Neuron (in vitro differentiated cells): ENCODE data around the gene GNAT1.

Source experiments
- H2AFZ ChIP-seq: one replicate; pipeline ENCODE4 v1.6.1; 2013; ENCODE audit warnings: low read depth, mild to moderate bottlenecking, inconsistent platforms, low read length, moderate library complexity
- H3K27me3 ChIP-seq: one replicate; pipeline ENCODE4 v1.6.1; 2013; ENCODE audit warnings: low read length; ENCODE audit not compliant: insufficient read depth
- H3K36me3 ChIP-seq: one replicate; pipeline ENCODE4 v1.6.1; 2013; ENCODE audit warnings: low read length; ENCODE audit not compliant: insufficient read depth
- H3K4me1 ChIP-seq: one replicate; pipeline ENCODE4 v1.6.1; 2013; ENCODE audit warnings: low read length; ENCODE audit not compliant: insufficient read depth
- H3K4me3 ChIP-seq: 2 replicates; pipeline ENCODE4 v1.5.1; 2013; ENCODE audit warnings: mild to moderate bottlenecking, low read length, moderate library complexity
- H3K9me3 ChIP-seq: one replicate; pipeline ENCODE4 v1.6.1; 2013; ENCODE audit warnings: low read length

The GNAT1 gene

DNA sequence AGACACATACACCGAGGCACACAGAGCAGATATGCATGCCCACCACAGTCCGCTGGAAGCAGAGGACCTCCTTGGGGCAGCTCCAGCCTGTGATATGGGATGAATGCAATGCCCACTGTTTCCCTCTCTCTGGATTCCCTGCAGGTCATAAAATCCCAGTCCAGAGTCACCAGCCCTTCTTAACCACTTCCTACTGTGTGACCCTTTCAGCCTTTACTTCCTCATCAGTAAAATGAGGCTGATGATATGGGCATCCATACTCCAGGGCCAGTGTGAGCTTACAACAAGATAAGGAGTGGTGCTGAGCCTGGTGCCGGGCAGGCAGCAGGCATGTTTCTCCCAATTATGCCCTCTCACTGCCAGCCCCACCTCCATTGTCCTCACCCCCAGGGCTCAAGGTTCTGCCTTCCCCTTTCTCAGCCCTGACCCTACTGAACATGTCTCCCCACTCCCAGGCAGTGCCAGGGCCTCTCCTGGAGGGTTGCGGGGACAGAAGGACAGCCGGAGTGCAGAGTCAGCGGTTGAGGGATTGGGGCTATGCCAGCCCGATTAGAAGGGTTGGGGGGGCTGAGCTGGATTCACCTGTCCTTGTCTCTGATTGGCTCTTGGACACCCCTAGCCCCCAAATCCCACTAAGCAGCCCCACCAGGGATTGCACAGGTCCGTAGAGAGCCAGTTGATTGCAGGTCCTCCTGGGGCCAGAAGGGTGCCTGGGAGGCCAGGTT lies at the start of gene GNAT1:
Gene GNAT1 (plus strand): TSS at position 675 of the 725 bp plus-strand sequence. CDS start 116 bp downstream, outside the sequence.
- Histone ChIP-seq H3K36me3 (no peaks in the 10 kb centered on the region), H3K4me3 (no peak within 1 kb of the TSS), H2AFZ (no peak within 1 kb of the TSS), H3K4me1 (no peaks in the 10 kb centered on the region), H3K27me3 (peaks cover 17% of the 10 kb centered on the region), H3K9me3 (no peaks in the 10 kb centered on the region)

DNA sequence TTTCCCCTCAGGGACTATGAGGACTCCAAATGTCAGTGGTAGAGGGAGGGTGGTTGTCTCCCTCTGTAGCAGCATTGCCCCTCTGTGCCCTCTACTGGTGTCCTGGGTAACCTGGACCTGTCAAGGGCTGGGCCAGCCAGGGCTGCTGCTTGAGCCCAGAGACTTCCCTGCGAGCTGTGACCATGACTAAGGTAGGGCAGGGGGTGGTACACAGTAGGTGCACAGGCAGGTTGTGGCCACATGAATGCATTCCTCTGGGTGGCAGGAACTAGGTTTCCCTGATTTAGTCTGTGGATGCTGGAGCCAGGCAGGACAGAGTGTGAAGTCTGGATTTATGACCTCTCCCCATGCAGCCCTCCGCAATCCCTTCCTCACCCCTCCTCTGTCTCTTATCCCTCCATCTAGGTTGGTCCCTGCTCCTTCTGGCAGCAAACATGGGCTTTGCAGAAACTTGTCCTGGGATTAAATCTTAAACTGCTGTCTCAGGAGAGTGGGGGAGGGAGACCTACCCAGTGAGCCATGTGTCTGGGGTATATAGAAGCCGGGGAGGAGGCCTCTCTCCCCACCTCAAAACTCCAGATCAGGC lies 45.0 kb upstream of the GNAT1 start:
- Histone ChIP-seq H3K4me3 (no peak overlapping the region), H3K9me3 (no peaks in the 10 kb centered on the region), H3K27me3 (peaks cover 18% of the 10 kb centered on the region), H3K36me3 (no peaks in the 10 kb centered on the region), H2AFZ (no peak overlapping the region), H3K4me1 (no peaks in the 10 kb centered on the region)

DNA sequence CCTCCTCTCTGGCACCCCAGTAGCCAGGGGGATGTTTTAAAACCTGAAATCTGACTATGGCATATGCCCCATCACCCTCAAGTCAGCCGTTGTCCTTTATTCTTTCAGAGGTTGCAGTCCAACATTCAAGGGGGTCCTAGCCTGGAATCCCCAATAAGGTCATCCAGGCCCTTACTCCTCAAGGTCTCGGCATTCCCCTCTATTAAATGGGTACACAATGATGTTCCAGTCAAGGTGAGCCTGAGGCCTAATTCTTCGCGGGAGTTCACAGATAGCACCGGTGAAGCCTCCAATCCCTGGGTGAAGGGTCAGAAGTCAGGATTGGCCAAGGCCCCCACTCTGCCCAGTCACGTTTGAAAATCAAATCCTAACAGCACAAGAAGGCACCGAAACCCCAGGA lies 44.4 kb upstream of the GNAT1 start:
- Histone ChIP-seq H3K36me3 (no peaks in the 10 kb centered on the region), H3K27me3 (peaks cover 23% of the 10 kb centered on the region), H3K4me3 (no peak overlapping the region), H2AFZ (no peak overlapping the region), H3K9me3 (no peaks in the 10 kb centered on the region), H3K4me1 (no peaks in the 10 kb centered on the region)

DNA sequence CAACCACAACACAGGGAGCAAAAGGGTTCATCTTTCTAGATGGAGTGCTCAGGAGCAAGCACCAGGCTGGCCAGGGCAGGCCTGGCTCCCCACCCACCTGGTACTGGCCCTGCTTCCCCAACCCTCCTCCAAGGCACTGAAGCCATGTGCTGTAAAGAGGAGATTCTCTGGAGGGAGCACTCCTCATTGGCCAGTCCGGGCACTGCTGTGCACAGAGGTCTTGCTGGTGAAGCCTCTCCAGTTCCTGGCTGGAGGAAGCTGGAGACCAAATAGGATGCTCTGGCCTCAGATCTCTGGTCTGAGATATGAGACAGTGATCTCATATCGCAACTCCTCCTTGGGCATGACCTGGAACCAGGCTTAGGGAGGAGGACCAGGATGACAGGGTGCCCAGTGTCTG lies 44.0 kb upstream of the GNAT1 start:
- peaks cover 27% of the 10 kb centered on the region for H3K27me3 ChIP-seq
- no peaks in the 10 kb centered on the region for H3K9me3 ChIP-seq
- no peaks in the 10 kb centered on the region for H3K4me1 ChIP-seq
- no peak overlapping the region for H2AFZ ChIP-seq
- no peak overlapping the region for H3K4me3 ChIP-seq
- H3K36me3 ChIP-seq: no peaks in the 10 kb centered on the region

DNA sequence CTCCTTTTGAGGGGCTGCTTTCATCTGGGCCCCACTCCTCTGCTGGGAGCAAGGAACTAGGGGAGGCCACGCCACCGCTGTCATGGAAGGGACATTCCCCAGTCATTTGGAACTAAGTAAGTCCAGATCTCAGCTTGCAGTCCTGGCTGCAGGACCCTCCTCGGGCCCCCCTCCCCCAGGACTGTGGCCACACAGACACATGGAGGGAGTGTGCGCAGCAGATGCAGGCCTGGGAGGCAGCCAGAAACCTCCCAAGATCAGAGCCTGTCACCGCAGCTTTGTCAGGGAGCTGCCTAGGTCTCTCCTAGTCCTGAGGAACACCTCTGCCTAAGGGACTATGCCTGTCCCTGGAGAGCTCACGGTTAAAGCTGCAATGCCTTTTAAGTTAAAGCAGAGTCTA lies 43.5 kb upstream of the GNAT1 start:
- peaks cover 28% of the 10 kb centered on the region for H3K27me3 ChIP-seq
- H3K36me3 ChIP-seq: no peaks in the 10 kb centered on the region
- H3K4me3 ChIP-seq: no peak overlapping the region
- no peak overlapping the region for H2AFZ ChIP-seq
- H3K4me1 ChIP-seq: no peaks in the 10 kb centered on the region
- no peaks in the 10 kb centered on the region for H3K9me3 ChIP-seq

DNA sequence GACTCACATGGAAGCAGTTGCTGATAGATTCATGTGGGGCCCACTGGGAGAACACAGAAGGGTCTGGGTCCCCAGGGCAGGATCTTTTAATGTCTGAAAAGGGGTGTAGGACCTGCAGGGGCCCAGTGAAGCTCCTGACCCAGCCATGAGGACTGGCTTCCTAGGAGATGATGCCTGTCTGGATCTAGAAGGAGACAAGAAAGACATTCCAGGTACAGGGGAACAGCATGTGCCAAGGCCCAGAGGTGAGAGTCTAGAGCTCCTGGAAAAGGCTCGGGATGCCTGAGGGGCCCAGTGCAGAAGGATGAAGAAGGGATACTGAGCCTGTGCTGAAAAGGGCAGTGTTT lies 41.0 kb upstream of the GNAT1 start:
- Histone ChIP-seq H3K27me3 (peaks cover 47% of the 10 kb centered on the region), H3K9me3 (no peaks in the 10 kb centered on the region), H2AFZ (no peak overlapping the region), H3K4me1 (no peaks in the 10 kb centered on the region), H3K4me3 (no peak overlapping the region), H3K36me3 (no peaks in the 10 kb centered on the region)

DNA sequence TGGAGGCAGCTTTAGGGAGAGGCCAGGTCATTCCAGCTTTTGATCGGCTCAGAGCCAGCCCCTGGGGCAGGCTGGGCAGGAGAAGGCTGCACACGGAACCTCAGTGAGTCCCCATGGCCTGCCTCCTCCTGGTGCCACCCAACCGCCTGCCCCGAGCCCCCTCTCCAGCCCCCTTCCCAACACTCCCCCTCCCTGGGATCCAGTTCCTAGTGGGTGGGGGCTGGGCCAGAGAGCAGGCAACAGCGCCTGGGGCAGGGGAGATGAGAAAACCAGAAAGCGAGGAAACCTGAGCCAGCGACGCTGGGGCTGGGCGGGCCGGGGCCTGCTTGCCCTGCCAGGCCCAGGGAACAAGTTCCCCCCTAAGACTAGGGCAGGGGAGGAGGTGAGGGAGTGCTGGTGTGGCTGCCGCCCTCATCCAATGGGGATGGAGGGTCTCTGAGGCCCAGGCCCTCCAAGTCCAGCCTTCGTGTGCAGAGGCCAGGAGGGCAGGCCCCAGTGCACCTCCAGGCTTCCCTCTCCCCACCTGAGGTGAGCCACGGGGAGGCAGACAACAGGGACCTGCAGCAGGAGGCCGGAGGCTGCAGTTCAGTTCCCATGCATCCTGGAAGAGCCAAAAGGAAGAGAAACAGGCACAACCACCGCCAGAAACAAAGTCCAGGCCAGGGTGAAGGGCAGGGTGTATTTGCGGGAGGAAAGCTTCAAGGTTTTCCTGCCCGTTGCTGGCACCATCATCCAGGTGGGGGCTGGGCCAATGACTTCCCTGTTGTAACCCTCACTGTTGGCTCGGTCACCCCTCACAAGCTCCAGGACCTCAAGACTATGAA lies 40.3 kb upstream of the GNAT1 start:
- Histone ChIP-seq H3K4me3 (no peak overlapping the region), H3K4me1 (peaks cover 5% of the 10 kb centered on the region), H2AFZ (no peak overlapping the region), H3K9me3 (no peaks in the 10 kb centered on the region), H3K36me3 (no peaks in the 10 kb centered on the region), H3K27me3 (peaks cover 54% of the 10 kb centered on the region)

DNA sequence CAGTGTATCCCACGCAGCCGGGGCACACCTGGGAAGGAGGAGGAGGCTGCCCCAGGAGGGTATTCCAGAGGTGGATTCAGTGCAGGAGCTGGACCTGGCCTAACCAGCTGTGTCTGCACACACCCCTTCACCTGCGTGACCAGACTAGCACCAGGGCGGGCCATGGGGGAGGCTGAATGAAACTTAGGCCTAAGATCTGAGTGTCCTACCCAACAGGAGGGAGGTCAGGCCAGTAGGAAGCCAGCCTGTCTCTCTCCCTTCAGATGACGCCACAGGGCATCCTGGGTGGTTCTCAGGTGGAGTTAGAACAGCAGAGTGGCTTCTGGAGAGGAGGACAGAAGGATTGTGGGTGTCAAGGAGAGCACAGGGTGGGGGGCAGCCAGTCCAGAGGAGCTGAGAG lies 39.7 kb upstream of the GNAT1 start:
- Histone ChIP-seq H3K4me3 (no peak overlapping the region), H3K9me3 (no peaks in the 10 kb centered on the region), H3K36me3 (no peaks in the 10 kb centered on the region), H2AFZ (no peak overlapping the region), H3K4me1 (peaks cover 5% of the 10 kb centered on the region), H3K27me3 (peaks cover 61% of the 10 kb centered on the region)

DNA sequence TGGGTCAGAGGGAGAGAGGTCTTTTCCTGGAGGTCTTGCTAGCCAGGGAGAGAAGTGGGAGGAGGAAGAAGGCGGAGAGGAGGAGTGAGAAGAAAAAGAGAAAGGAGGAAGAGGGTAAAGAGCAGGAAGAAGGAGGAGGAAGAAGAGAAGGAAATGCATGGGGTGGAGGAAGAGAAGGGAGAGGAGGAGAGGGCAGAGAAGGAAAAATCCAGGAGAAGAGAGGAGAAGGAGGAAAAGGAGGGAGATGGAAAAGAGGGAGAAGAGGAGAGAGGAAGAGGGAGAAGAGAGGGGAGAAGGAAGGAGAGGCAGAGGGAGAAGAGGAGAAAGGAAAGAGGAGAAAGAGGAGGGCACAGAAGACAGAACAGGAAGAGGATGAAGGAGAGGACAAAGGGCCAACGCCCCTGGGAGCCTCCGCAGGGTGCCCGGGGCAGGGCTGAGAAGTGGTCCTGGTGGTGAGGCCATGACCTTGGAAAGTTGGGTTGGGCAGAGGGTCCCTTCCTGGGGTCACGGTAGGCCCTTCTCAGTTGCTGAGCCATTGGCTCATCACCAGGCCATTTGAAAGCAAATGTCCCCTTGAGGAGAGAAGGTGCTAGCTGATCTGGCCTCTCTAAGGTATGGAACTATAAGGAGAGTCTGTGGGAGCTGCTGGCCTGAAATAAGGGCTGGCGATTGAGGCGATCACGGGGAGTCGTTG lies 37.5 kb upstream of the GNAT1 start:
- Histone ChIP-seq H3K27me3 (peaks cover 73% of the 10 kb centered on the region), H3K4me3 (no peak overlapping the region), H3K9me3 (no peaks in the 10 kb centered on the region), H3K4me1 (peaks cover 9% of the 10 kb centered on the region), H2AFZ (no peak overlapping the region), H3K36me3 (no peaks in the 10 kb centered on the region)

DNA sequence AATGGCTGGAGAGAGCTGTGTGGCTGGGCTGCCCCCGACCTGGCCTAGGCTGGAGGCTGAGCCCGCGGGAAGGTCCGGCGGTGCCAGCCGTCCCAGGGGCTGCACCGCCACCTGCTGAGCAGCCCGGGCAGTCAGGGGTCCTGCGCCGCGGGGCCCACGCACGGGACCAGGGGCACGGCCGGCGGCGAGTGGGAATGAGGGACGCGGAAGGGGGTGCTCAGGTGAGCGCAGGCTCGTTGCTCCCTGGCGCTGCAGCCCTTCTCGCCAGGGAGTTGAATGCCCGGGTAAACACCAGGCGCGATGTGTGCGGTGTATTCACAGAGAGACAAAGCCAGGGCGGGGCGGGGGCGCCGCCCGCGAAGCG lies 37.0 kb upstream of the GNAT1 start:
- H3K36me3 ChIP-seq: no peaks in the 10 kb centered on the region
- H3K4me1 ChIP-seq: peaks cover 9% of the 10 kb centered on the region
- H3K27me3 ChIP-seq: peaks cover 75% of the 10 kb centered on the region
- peak overlapping the region; percentile 19 for H3K4me3 ChIP-seq
- H2AFZ ChIP-seq: no peak overlapping the region
- H3K9me3 ChIP-seq: no peaks in the 10 kb centered on the region

DNA sequence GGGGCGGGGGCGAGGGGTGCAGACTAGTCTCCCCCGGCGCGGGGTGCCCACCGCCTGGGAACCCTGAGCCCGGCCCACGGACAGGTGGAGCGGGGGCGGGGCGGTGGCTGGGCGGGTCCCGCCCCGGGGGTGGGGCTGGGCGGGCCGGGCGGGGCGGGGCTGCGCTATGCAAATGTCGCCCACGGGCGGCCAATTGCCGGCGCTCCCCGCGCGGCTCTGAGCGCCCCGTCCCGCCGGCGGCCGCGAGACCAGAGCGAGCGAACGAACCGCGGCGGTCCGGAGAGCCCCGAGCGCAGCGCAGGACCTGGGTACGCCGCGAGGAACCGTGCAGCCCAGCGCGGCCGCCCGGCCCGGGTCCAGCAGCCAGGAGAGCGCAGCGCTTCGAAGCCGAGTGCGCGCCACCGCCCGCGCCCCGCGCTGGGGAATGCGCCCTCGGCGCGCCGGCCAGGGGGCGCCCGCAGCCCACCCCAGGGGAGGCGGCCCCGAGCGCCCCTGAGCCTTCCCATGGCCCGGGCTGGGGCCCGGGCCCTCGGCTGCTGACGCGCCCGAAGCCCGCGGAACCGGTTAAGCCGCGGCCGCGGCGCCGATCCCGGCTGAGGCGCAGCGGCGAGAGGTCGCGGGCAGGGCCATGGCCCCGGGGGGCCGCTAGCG lies 36.4 kb upstream of the GNAT1 start, which contains the start of gene SEMA3F:
Gene SEMA3F (plus strand): TSS at position 485 of the 651 bp plus-strand sequence. CDS start 4,299 bp downstream, outside the sequence.
- Histone ChIP-seq H2AFZ (no peak within 1 kb of the TSS), H3K4me1 (peaks cover 9% of the 10 kb centered on the region), H3K27me3 (peaks cover 75% of the 10 kb centered on the region), H3K9me3 (no peaks in the 10 kb centered on the region), H3K4me3 (peak within 1 kb of the TSS; percentile 38), H3K36me3 (no peaks in the 10 kb centered on the region)

DNA sequence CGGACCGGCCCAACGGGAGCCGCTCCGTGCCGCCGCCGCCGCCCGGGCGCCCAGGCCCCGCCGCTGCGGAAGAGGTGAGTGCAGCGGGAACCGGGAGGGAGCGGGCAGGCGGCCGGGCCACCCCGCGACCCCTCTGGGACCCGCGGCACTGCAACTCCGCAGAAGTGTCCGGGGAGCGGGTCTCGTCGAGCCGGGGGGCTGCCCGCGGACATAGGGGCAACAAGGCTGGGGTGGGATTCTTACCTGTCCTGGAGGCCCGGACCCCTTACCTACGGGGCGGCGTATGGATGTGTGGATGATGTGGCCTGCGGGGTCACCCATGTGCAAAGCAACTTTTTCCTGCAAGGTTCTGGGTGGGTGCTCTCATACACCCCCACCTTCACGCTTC lies 35.9 kb upstream of the GNAT1 start:
- H3K4me1 ChIP-seq: peaks cover 9% of the 10 kb centered on the region
- no peak overlapping the region for H2AFZ ChIP-seq
- H3K27me3 ChIP-seq: peaks cover 73% of the 10 kb centered on the region
- H3K4me3 ChIP-seq: peak overlapping the region; percentile 38
- H3K36me3 ChIP-seq: no peaks in the 10 kb centered on the region
- no peaks in the 10 kb centered on the region for H3K9me3 ChIP-seq
